GM12801 (cell line): ENCODE results near the gene GLTP.

Source experiments
- TF ChIP-seq, protein P1 (sequence below): IDR thresholded peaks from one replicate; pipeline ENCODE4 v1.5.1; 2011; ENCODE audit warnings: control low read depth; ENCODE audit not compliant: insufficient read length; ENCODE audit errors: extremely low read depth

GLTP gene

DNA sequence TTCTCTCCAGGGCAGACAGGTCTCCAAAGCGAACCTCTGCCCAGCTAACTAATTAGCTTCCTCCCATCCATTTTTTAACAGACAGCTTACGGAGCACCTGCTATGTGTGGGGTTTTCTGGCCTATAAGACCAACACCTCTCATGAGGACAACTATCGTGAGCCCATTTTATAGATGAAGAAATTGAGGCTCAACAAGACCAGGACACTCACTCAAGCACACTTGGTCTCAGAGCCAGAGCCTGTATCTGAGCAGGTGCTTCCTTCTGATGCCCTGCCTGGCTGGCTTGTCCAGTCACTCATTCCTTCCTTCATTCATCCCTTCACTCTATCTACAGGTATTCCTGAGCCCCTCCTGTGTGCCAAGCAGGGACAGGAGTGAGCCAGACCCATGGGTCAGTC, 53.3 kb downstream of the GLTP start:
- TF ChIP-seq, protein P1, sequence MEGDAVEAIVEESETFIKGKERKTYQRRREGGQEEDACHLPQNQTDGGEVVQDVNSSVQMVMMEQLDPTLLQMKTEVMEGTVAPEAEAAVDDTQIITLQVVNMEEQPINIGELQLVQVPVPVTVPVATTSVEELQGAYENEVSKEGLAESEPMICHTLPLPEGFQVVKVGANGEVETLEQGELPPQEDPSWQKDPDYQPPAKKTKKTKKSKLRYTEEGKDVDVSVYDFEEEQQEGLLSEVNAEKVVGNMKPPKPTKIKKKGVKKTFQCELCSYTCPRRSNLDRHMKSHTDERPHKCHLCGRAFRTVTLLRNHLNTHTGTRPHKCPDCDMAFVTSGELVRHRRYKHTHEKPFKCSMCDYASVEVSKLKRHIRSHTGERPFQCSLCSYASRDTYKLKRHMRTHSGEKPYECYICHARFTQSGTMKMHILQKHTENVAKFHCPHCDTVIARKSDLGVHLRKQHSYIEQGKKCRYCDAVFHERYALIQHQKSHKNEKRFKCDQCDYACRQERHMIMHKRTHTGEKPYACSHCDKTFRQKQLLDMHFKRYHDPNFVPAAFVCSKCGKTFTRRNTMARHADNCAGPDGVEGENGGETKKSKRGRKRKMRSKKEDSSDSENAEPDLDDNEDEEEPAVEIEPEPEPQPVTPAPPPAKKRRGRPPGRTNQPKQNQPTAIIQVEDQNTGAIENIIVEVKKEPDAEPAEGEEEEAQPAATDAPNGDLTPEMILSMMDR = no peak

DNA sequence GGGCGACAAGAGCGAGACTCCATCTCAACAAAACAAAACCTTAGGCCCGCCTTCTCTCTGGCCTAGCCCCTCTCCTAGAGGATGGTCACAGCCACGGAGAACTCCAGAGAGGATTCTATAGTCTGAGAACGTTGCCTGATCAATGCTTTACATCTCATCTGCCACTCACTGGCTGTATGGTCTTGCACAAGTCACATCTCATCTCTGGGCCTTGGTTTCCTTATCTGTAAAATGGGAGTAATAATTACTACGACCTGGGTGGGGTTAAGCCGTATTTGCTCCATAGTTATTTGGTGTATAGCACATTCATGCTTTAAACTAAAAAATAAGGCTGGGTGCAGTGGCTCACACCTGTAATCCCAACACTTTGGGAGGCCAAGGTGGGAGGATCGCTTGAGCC, 55.6 kb downstream of the GLTP start:
- TF ChIP-seq, protein P1 = no peak

DNA sequence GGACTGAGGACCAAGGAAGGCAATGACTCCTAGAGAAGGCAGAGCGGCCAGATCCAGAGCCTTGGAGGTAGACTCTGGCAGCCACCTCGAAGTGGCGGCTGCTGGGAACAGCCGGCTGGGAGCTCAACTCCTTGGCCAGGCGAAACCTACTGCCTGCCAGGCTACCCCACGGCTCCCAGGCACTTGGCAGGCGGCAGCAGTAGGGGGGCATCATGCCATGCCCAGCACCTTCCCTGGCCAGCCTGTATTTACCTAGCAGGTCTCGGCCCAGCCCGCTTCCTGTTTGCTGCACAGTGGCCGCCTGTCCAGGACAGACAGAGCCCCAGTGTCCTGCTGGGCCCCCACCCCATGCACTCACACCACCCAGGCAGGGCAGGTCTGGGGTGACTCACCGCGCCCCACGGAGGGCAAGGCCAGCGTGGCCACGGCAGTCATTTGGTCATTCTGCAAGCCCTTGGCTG, 57.4 kb downstream of the GLTP start:
- TF ChIP-seq, protein P1 = no peak

DNA sequence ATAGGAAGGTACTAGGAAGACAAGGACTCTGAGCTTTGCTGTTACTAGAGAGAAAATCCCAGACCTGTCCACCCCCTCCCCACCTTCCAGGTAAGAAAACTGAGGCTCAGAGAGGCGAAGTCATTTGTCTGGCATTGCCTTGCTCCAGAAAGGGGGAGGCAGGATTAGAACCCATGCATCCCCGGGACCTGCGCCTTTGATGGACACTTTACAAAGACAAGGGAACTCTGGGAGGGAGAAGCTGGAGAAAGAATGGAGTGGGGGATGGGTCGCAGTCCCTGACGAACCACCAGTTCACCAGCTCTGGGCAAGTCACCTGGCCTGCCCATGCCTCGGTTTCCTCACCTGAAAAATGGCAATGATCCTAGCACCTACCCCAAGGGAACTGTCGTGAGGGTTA, 57.9 kb downstream of the GLTP start:
- TF ChIP-seq, protein P1 = no peak

DNA sequence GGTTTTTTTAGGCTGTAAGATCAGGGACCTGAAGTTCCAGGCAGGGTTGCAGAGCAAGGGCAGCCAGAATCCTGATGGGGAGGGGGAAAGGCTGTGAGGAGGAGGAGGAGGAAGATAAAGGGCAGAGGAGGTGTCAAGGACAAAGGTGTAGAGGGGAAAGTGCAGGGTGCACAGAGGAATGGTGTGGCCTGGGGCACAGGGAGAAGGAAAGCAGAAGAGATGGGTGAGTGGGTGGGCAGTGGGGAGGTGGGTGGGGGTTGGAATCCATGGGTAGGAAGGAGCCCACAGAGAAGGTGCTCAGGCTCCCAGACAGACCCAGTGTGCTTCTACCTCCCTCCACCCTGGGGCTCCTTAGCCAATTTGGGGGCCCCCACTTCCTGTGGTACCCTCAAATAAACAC, 58.4 kb downstream of the GLTP start:
- TF ChIP-seq, protein P1 = no peak

DNA sequence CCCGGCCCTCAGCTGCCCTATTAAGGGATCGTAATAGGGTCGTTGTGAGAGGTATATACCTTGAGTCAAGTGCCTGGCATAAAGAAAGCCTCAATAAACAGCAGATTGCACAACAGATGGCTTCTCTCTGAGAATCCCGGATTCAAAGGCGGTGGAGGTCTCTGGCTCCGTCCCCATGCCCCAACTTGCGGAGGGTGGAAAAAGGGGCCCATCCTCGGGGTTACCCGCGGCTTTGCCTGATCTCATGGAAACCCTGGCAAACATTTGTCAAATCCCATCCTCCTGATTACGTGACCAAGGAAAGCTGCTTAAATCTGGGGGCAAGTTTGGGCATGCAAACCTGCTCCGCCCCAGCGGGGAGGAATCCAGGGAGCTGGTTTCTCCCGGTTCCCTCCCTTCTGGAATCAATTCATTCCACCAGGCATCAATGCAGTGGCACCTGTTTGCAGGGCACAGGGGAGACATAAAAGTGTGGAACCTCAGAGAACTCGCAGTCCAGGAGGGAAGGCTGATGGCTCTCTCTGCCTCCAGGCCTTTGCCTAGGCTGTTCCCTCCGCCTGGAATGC, 59.4 kb downstream of the GLTP start:
- TF ChIP-seq, protein P1 = no peak

DNA sequence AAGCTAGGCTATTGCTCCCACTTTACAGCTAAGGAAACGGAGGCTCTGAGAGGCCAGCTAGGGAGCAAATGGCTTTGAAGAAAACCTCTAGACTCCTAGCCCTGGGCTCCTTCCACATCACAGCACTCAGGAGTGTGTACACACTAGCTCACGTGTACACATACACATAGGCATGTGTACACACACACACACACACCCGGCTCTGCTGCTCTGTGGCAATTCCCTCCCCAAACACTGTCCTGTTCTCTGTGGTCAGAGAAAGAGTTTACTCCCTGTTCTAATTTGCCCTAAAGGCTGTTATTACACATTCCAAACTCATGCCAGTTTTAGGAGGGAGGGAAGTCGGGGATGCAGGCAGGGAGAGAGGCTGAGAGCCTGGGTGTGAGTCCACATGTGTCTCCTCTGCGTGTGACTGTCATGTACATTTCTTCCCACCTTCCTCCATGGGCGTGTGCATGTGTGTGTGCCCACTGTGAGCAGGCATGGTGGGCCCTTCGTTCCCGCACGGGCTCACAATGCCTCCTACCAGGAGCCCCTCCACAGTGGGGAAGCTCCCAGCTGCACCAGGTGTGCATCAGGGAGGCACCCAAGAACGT, 61.3 kb downstream of the GLTP start:
- TF ChIP-seq, protein P1 = no peak
